GM12864 (cell line): Measurements from ENCODE around the gene TSPAN14.
"Not testable (repeated sequence)": the region's sequence is repeated elsewhere in the genome, so short reads cannot be mapped to it uniquely, and the experiment has no call there.

Source experiments
- DNase-seq: peaks from one replicate; pipeline ENCODE4 v3.0.0-alpha.2; 2011; ENCODE audit warnings: low read depth
- H3K4me3 ChIP-seq: 2 replicates; pipeline ENCODE4 v1.5.1; 2011; ENCODE audit warnings: mild to moderate bottlenecking, low read depth, low read length, control low read depth
- TF ChIP-seq, protein P1 (sequence below): IDR thresholded peaks from 2 replicates; pipeline ENCODE4 v1.5.1; 2011; ENCODE audit warnings: low read depth, mild to moderate bottlenecking, moderate library complexity, low read length, control low read depth, inconsistent platforms; ENCODE audit errors: missing control alignments

Gene TSPAN14

DNA sequence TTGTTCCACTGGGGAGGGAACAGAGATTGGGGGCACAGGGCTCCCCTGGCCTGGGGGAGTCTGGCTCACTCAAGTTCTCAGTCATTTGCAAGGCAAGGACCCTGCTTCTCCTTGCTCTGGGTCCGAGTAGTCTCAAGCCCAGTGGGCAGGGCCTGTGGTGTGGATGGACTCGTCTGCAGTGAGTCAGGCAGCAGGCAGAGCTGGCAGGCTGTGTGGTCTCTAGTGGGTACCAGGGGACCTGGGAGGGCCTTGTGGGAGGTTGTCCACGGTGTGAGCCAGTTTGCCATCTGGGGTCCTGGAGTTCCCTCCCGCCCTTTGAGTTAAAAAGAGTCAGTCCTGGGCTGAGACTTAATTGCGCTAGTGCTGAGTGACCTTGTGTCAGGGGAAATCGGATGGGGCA is 74.8 kb downstream of the TSPAN14 start:
- TF ChIP-seq, protein P1, sequence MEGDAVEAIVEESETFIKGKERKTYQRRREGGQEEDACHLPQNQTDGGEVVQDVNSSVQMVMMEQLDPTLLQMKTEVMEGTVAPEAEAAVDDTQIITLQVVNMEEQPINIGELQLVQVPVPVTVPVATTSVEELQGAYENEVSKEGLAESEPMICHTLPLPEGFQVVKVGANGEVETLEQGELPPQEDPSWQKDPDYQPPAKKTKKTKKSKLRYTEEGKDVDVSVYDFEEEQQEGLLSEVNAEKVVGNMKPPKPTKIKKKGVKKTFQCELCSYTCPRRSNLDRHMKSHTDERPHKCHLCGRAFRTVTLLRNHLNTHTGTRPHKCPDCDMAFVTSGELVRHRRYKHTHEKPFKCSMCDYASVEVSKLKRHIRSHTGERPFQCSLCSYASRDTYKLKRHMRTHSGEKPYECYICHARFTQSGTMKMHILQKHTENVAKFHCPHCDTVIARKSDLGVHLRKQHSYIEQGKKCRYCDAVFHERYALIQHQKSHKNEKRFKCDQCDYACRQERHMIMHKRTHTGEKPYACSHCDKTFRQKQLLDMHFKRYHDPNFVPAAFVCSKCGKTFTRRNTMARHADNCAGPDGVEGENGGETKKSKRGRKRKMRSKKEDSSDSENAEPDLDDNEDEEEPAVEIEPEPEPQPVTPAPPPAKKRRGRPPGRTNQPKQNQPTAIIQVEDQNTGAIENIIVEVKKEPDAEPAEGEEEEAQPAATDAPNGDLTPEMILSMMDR, result no peak
- DNase-seq, result no peak
- H3K4me3 ChIP-seq, result no peak overlapping the region

DNA sequence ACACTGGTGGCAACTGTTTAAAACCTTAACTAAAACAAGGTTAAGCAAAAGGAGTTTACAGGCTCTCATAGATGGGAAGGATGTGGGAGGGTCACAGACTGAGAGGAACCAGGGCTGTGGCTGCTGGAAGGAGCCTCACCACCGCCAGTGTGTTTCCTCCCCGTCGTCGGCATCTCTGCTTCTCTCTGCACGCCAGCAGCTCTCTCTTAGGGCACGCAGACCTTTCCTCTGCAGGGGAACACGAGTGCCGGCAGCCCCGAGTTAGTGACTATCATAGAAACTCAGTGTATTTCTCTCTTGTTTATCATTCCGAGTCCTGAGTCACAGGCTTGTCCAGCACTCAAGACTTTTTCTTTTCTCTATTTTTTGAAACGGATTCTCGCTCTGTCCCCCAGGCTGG is 75.5 kb downstream of the TSPAN14 start:
- no peak overlapping the region for H3K4me3 ChIP-seq
- no peak for DNase-seq
- TF ChIP-seq, protein P1, result no peak

DNA sequence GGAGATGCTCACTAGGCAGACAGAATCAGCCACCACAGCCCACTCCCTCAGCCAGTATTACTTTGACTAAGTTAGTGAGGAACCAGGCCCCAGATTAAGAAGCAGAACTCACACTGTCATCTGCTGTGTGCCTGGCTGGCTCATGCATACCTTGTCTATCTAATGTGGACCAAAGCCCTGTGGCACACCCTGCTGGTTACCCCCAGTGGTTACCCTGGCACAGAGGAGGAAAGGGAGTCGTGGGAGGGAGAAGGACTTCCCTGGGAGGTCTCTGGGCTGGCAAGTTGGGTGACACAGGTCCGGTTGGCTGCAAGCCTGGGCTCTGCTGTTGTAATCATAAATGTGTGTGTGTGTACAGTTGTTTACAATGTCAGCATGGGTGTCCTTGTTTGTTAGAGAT is 76.1 kb downstream of the TSPAN14 start:
- no peak overlapping the region for H3K4me3 ChIP-seq
- TF ChIP-seq, protein P1, result no peak
- DNase-seq, result no peak

DNA sequence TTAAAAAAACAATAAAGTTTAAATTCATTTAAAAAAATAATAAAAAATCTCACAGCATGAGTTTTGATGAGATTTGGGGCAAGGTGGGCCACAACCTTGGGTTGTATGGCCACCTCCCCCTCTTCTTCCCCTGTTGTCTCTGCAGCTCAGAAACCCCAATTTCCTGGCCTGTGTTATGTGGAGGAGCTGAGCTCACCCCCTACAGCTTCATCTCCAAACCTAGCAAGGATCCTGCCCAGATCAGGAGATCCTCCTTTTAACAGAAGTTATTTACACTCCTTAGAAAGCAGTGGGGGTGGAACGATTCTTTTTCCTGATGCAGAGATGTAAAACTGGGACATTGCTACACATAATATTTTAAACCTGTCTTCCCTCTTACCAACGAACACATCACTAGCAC is 76.7 kb downstream of the TSPAN14 start:
- TF ChIP-seq, protein P1, result no peak
- H3K4me3 ChIP-seq, result no peak overlapping the region
- no peak for DNase-seq

DNA sequence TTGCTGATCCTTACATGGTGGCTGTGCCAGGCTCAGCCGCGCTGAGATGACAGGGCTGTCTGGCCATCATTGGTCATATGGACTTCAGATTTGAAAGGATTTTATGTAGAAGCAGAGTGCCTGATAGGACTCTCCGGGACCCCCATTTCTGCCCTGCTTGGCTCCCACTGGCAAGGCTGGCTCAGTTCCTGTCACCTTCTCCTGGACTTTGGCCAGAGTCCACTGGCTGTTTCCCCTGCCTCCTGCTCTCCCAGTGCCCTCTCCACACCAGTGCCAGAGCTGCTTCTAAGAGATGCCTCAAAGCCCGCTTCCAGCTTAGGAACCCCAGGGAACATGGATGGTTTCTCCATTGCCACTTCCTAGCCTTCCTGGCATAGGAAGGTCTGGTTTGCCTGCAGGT is 78.5 kb downstream of the TSPAN14 start:
- DNase-seq, result no peak
- TF ChIP-seq, protein P1, result no peak
- no peak overlapping the region for H3K4me3 ChIP-seq

DNA sequence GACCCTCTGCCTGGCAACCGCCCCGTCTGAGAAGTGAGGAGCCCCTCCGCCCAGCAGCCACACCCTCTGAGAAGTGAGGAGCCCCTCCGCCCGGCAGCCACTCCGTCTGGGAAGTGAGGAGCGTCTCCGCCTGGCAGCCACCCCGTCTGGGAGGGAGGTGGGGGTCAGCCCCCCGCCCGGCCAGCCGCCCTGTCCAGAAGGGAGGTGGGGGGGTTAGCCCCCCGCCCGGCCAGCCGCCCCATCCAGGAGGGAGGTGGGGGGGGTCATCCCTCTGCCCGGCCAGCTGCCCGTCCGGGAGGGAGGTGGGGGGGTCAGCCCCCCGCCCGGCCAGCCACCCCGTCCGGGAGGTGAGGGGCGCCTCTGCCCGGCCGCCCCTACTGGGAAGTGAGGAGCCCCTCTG is 79.9 kb downstream of the TSPAN14 start:
- H3K4me3 ChIP-seq, DNase-seq: not testable (repeated sequence)

DNA sequence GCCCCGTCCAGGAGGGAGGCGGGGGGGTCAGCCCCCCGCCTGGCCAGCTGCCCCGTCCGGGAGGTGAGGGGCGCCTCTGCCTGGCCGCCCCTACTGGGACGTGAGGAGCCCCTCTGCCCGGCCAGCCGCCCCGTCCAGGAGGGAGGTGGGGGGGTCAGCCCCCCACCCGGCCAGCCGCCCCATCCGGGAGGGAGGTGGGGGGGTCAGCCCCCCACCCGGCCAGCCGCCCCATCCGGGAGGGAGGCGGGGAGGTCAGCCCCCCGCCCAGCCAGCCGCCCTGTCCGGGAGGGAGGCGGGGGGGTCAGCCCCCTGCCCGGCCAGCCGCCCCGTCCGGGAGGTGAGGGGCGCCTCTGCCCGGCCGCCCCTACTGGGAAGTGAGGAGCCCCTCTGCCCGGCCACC is 80.5 kb downstream of the TSPAN14 start:
- not testable (repeated sequence) for H3K4me3 ChIP-seq

DNA sequence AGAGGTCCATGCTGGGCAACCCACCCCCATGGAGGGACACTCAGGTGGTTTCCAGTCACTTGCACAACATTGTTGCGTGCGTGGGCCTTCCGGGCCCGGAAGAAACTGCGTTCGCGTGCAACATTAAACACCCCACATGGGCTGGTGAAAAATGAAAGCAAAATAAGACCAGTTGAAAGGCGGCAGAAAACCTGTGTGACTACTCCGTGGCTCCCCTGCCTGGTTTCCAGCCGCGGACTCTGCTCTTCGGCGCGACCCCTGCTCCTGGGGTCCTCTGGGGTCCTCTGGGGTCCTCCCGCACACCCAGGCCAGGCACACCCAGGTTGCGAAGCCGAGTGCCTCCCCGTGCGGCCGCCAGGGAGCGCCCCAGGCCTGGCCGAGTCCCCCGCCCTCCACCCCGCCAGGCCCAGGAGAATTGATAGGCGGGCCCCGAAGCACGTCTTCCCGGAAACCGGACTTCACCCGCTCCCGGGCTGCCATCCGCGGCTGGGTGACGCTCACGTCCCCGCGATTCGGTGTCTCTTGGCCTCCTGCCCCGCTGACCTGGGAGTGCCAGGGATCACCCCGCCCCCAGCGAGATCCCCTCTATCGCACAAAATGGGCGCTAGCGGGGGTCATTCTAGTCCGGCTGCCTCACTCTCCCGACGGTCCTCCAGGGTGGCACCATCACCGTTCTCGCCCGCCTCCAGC is 81.7 kb downstream of the TSPAN14 start:
- TF ChIP-seq, protein P1, result peak; percentile 86
- DNase-seq, result peak; percentile 39
- H3K4me3 ChIP-seq, result peak overlapping the region; percentile 70

More for the DNA sequence above, 80.5 kb downstream of the TSPAN14 start:
- DNase-seq, result not testable (repeated sequence)
